Gastroesophageal sphincter (tissue), 3 donors: ENCODE data around the gene FRMD6.

Source experiments
- EP300 ChIP-seq: sonication (generic); formaldehyde crosslinking; IDR thresholded peaks from one replicate; pipeline ENCODE4 v1.6.1; 2017; ENCODE audit warnings: antibody characterized with exemption, mild to moderate bottlenecking
- POLR2A ChIP-seq, 2 donors: fragments of 450-650 bp; IDR thresholded peaks; one replicate each; pipeline ENCODE4 v1.6.1; 2017; ENCODE audit warnings: antibody characterized with exemption in 2 of 2, mild to moderate bottlenecking in 2 of 2, moderate library complexity in 1 of 2
- TF ChIP-seq, protein P1 (sequence below), 4 experiments: fragments of 200-600 bp in 2 of 4; fragments of 450-650 bp in 2 of 4; sonication (generic) in 1 of 4; IDR thresholded peaks; one replicate each; pipeline ENCODE4 v1.5.1; 2017 to 2019; ENCODE audit warnings: antibody characterized with exemption in 4 of 4, mild to moderate bottlenecking in 2 of 4, moderate library complexity in 2 of 4

DNA sequence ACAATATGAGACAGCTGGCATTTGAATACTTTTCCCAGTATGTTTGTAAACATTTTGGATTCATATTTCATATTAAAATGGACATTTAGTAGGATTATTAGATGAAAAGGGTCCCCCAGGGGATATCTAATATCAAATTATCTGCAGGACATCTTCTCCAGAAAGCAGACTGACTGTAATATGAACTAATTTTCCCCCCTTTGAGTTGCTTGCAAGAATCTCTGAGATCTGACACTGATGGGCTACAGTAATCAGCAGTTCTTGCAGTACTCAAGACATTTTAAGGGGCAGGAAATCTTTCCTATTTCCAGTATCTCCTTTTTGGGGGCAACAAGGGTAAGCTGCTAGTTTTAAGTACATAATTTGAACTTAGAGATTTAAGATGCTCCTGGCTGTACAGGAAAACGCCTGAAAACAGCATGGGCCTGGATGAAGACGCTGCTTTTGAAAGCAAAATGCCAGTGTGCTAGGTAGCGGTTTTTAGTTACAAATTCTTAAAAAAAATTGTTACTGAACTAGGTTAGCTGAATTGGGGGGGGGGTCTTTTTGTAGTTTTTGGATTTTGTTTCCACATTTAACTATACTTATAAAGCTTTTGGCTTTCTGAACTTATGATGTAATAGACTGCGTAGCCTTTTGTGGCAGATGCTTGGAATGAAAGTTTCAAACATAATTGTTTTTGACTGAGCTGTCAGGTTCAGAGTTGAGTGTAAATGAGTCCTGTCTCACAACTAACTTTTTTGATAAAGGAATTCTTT is 2.2 kb downstream of the FRMD6 start:
- TF ChIP-seq, protein P1, sequence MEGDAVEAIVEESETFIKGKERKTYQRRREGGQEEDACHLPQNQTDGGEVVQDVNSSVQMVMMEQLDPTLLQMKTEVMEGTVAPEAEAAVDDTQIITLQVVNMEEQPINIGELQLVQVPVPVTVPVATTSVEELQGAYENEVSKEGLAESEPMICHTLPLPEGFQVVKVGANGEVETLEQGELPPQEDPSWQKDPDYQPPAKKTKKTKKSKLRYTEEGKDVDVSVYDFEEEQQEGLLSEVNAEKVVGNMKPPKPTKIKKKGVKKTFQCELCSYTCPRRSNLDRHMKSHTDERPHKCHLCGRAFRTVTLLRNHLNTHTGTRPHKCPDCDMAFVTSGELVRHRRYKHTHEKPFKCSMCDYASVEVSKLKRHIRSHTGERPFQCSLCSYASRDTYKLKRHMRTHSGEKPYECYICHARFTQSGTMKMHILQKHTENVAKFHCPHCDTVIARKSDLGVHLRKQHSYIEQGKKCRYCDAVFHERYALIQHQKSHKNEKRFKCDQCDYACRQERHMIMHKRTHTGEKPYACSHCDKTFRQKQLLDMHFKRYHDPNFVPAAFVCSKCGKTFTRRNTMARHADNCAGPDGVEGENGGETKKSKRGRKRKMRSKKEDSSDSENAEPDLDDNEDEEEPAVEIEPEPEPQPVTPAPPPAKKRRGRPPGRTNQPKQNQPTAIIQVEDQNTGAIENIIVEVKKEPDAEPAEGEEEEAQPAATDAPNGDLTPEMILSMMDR (IDR thresholded peaks at IDR 0.05): no peak
- TF ChIP-seq POLR2A (IDR thresholded peaks at IDR 0.05) (no peak), EP300 (no peak)
